ENCODE results near the gene ARRDC4. TPM values are rescaled to one million over a fixed set of nuclear protein-coding genes. Genes with fewer than 3 reads are reported as not detected.
A peak's percentile ranks its signal among the peaks of the same experiment; 100 is the strongest.

The ARRDC4 gene
- total RNA-seq, 1 experiment from 2014 or later: 8.7 TPM

- Histone ChIP-seq H2AFZ (ENCODE audit: low read length) (no peak overlapping the region), H3K4ac (ENCODE audit: low read depth, low read length) (no peak overlapping the region), H4K20me1 (ENCODE audit: control insufficient read depth, insufficient read depth, insufficient read length) (no peaks in the 10 kb centered on the region), H3K27ac (ENCODE audit: insufficient read length, low read depth, low read length) (no peak overlapping the region), H3K9me3 (ENCODE audit: control insufficient read depth, low read depth, low read length) (no peaks in the 10 kb centered on the region), H3K23me2 (ENCODE audit: insufficient read length, low read depth, low read length, poor library complexity, severe bottlenecking) (peaks cover 7% of the 10 kb centered on the region), H3K4me1 (ENCODE audit: insufficient read depth, low read length) (no peaks in the 10 kb centered on the region; the same call in 1 of the 2 replicates), H4K8ac (replicated peaks; ENCODE audit: insufficient read length, low read depth, low read length) (no peak overlapping the region), H2BK15ac (ENCODE audit: low read depth, low read length) (no peak overlapping the region), H3K4me2 (ENCODE audit: insufficient read depth, insufficient read length, low read length) (peak overlapping the region; percentile 99), H3K56ac (ENCODE audit: insufficient read length, low read depth, low read length) (no peak overlapping the region), H2AK5ac (ENCODE audit: insufficient read length, low read length) (no peak overlapping the region), H3K23ac (ENCODE audit: insufficient read length, low read depth, low read length) (no peak overlapping the region), H4K5ac (ENCODE audit: insufficient read length, low read depth, low read length) (no peak overlapping the region), H3K27me3 (ENCODE audit: insufficient read depth, low read length) (no peaks in the 10 kb centered on the region), H3K79me1 (ENCODE audit: insufficient read depth, low read depth, low read length, poor library complexity, severe bottlenecking) (no peaks in the 10 kb centered on the region), H2BK120ac (ENCODE audit: low read depth, low read length, poor library complexity, severe bottlenecking) (no peak overlapping the region), H2BK5ac (ENCODE audit: insufficient read length, low read length) (no peak overlapping the region), H3K18ac (ENCODE audit: insufficient read length, low read depth, low read length) (no peak overlapping the region), H4K91ac (ENCODE audit: insufficient read length, low read depth, low read length) (no peak overlapping the region), H3K9ac (ENCODE audit: extremely low read depth, insufficient read length, low read length) (no peak overlapping the region), H2BK20ac (ENCODE audit: low read depth, low read length, poor library complexity, severe bottlenecking) (no peak overlapping the region), H2BK12ac (ENCODE audit: insufficient read length, low read depth, low read length) (no peak overlapping the region), H3K79me2 (ENCODE audit: insufficient read depth, low read length) (no peaks in the 10 kb centered on the region), H3K14ac (ENCODE audit: insufficient read depth, low read length) (no peak overlapping the region), H3T11ph (ENCODE audit: low read length) (no peak overlapping the region)
- peaks cover 10 to 15% of the 10 kb centered on the region in 2 experiments for H3K4me1 Mint-ChIP-seq
- TF ChIP-seq, protein P1, sequence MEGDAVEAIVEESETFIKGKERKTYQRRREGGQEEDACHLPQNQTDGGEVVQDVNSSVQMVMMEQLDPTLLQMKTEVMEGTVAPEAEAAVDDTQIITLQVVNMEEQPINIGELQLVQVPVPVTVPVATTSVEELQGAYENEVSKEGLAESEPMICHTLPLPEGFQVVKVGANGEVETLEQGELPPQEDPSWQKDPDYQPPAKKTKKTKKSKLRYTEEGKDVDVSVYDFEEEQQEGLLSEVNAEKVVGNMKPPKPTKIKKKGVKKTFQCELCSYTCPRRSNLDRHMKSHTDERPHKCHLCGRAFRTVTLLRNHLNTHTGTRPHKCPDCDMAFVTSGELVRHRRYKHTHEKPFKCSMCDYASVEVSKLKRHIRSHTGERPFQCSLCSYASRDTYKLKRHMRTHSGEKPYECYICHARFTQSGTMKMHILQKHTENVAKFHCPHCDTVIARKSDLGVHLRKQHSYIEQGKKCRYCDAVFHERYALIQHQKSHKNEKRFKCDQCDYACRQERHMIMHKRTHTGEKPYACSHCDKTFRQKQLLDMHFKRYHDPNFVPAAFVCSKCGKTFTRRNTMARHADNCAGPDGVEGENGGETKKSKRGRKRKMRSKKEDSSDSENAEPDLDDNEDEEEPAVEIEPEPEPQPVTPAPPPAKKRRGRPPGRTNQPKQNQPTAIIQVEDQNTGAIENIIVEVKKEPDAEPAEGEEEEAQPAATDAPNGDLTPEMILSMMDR (conservative IDR thresholded peaks at IDR 0.05): no peak
- no peak for DNase-seq
- H3K36me3 Mint-ChIP-seq (ENCODE audit: insufficient read depth in 1 of 3, low read depth in 3 of 3): peaks cover 0 to 15% (median 2%) of the 10 kb centered on the region in 3 experiments; a peak in 4 of 7 replicates
- H3K4me3 Mint-ChIP-seq: peak overlapping the region; percentile 25 to 53; a peak in 4 of 5 replicates
- whole genome bisulfite sequencing (ENCODE audit: extremely low coverage, insufficient read length, low lambda C conversion rate): no CpG with 5 or more reads among the region's 2 CpGs
- H3K27ac Mint-ChIP-seq: no peak overlapping the region
- peaks cover 16% of the 10 kb centered on the region for H3K27me3 Mint-ChIP-seq (ENCODE audit: low read depth)
- H3K9me3 Mint-ChIP-seq: no peaks in the 10 kb centered on the region
Observed at GRCh38 chr15:97962263-97962662, 1.8 kb downstream of the ARRDC4 start.
